ENCODE measurements around the gene PSMA5. TPM values are rescaled to one million over a fixed set of nuclear protein-coding genes. Genes with fewer than 3 reads are reported as not detected.

The PSMA5 gene
- total RNA-seq, 6 experiments from 2014 or later: 145 to 195 (median 188) TPM

- TF ChIP-seq CTCF (IDR thresholded peaks at IDR 0.05): no peak
- Mint-ChIP-seq H3K36me3 (ENCODE audit: low read depth) (no peaks in the 10 kb centered on the region), H3K4me1 (ENCODE audit: low read depth) (peaks cover 8% of the 10 kb centered on the region; the same call in 1 of the 2 replicates), H3K27ac (no peak overlapping the region), H3K4me3 (no peak overlapping the region), H3K27me3 (ENCODE audit: insufficient read depth) (no peaks in the 10 kb centered on the region; the same call in 1 of the 2 replicates), H3K9me3 (no peaks in the 10 kb centered on the region)
- DNase-seq: no peak
Observed at GRCh38 chr1:109470245-109470644, 44.0 kb upstream of the PSMA5 start.

GRCh38 chr1:109468903-109469302, 42.7 kb upstream of the PSMA5 start:
- TF ChIP-seq CTCF (IDR thresholded peaks at IDR 0.05): no peak
- no peaks in the 10 kb centered on the region; the same call in 1 of the 2 replicates for H3K27me3 Mint-ChIP-seq (ENCODE audit: insufficient read depth)
- H3K9me3 Mint-ChIP-seq: no peaks in the 10 kb centered on the region
- DNase-seq: no peak
- no peak overlapping the region for H3K27ac Mint-ChIP-seq
- peaks cover 16% of the 10 kb centered on the region; the same call in 1 of the 2 replicates for H3K4me1 Mint-ChIP-seq (ENCODE audit: low read depth)
- H3K4me3 Mint-ChIP-seq: no peak overlapping the region
- no peaks in the 10 kb centered on the region for H3K36me3 Mint-ChIP-seq (ENCODE audit: low read depth)

GRCh38 chr1:109468061-109468460, 41.8 kb upstream of the PSMA5 start:
- no peak for DNase-seq
- H3K4me3 Mint-ChIP-seq: peak overlapping the region; percentile 85; the same call in 1 of the 2 replicates
- no peaks in the 10 kb centered on the region; the same call in 1 of the 2 replicates for H3K27me3 Mint-ChIP-seq (ENCODE audit: insufficient read depth)
- no peak overlapping the region for H3K27ac Mint-ChIP-seq
- no peak for TF ChIP-seq CTCF (IDR thresholded peaks at IDR 0.05)
- no peaks in the 10 kb centered on the region for H3K36me3 Mint-ChIP-seq (ENCODE audit: low read depth)
- H3K9me3 Mint-ChIP-seq: no peaks in the 10 kb centered on the region
- H3K4me1 Mint-ChIP-seq (ENCODE audit: low read depth): peaks cover 19% of the 10 kb centered on the region

- no peaks in the 10 kb centered on the region for H3K36me3 Mint-ChIP-seq (ENCODE audit: low read depth)
- H3K9me3 Mint-ChIP-seq: no peaks in the 10 kb centered on the region
- DNase-seq: no peak
- H3K4me1 Mint-ChIP-seq (ENCODE audit: low read depth): peaks cover 26% of the 10 kb centered on the region
- TF ChIP-seq CTCF (IDR thresholded peaks at IDR 0.05): no peak
- H3K27me3 Mint-ChIP-seq (ENCODE audit: insufficient read depth): no peaks in the 10 kb centered on the region; the same call in 1 of the 2 replicates
- H3K4me3 Mint-ChIP-seq: peak overlapping the region; percentile 85
- no peak overlapping the region for H3K27ac Mint-ChIP-seq
Observed at GRCh38 chr1:109467301-109467777, 41.1 kb upstream of the PSMA5 start.

- Mint-ChIP-seq H3K9me3 (no peaks in the 10 kb centered on the region), H3K4me1 (ENCODE audit: low read depth) (peaks cover 29% of the 10 kb centered on the region), H3K27ac (no peak within 1 kb of the TSS; the same call in 1 of the 2 replicates), H3K36me3 (ENCODE audit: low read depth) (no peaks in the 10 kb centered on the region), H3K27me3 (ENCODE audit: insufficient read depth) (peaks cover 2% of the 10 kb centered on the region; the same call in 1 of the 2 replicates), H3K4me3 (peak within 1 kb of the TSS; percentile 85)
- peak; percentile 23 for DNase-seq
- peak; percentile 45; the same call in 1 of the 2 replicates for TF ChIP-seq CTCF (IDR thresholded peaks at IDR 0.05)
Observed at GRCh38 chr1:109466452-109467300, 40.4 kb upstream of the PSMA5 start, which contains the start of gene SYPL2. Gene SYPL2 (plus strand): TSS chr1:109466546. CDS start chr1:109466844, 298 bp downstream.
